Neural progenitor cell (in vitro differentiated cells): Measurements from ENCODE around the gene AGPS.
"Not testable (repeated sequence)": the region's sequence is repeated elsewhere in the genome, so short reads cannot be mapped to it uniquely, and the experiment has no call there.

ENCODE experiments used
- CTCF ChIP-seq: fragments of 200-600 bp; sonication (generic); IDR thresholded peaks from 2 replicates; pipeline ENCODE4 v1.5.1; 2017; ENCODE audit warnings: antibody characterized with exemption, mild to moderate bottlenecking
- EZH2 ChIP-seq: fragments of 200-600 bp; sonication (generic); IDR thresholded peaks from 2 replicates; pipeline ENCODE4 v1.6.1; 2017; ENCODE audit warnings: antibody characterized with exemption, mild to moderate bottlenecking, moderate library complexity

- TF ChIP-seq EZH2, CTCF: not testable (repeated sequence)
Measured at GRCh38 chr2:177368023-177368422, 24.6 kb upstream of the AGPS start.
